ENCODE measurements around the gene MED25. TPM values are rescaled to one million over a fixed set of nuclear protein-coding genes. Genes with fewer than 3 reads are reported as not detected.

Gene MED25
- total and polyA plus RNA-seq, 9 donors: 30.3 to 89.9 (median 67.4) TPM

DNA sequence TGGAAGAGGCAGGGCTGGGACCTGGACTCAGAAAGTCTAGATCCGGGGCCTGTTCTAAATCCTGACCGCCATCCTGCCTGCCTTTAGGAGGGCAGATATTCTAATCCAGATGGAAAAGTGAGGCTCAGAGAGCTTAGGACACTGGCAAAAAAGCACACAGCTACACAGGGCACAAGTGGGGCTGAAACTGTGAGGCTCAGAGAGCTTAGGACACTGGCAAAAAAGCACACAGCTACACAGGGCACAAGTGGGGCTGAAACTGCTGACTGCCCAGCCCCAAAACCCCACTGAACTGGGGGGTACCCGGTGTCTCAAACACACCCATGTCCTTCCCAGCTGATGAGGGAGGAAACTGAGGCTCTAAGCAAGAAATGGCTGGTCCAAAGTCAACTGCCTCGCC is 57.1 kb downstream of the MED25 start:
- peak overlapping the region in 1 of 2 donors; percentile 21 for H3K27ac ChIP-seq
- DNase-seq: peak in 3 of 5 donors; percentile 23 to 44 (median 39)
- WGBS, 3 donors: 76 to 85% (median 78%) methylated on average over 4 of the region's 4 CpGs
- intact Hi-C loops (cut with DNase I): no loop called here
- H3K4me1 ChIP-seq (ENCODE audit: insufficient read depth): peaks cover 3% of the 10 kb centered on the region
- no peaks in the 10 kb centered on the region for H3K9me3 ChIP-seq
- no peaks in the 10 kb centered on the region for H3K36me3 ChIP-seq
- no peaks in the 10 kb centered on the region for H3K27me3 ChIP-seq
- TF ChIP-seq CTCF (IDR thresholded peaks at IDR 0.05) (no peak), EP300 (IDR thresholded peaks at IDR 0.05) (no peak), POLR2A (IDR thresholded peaks at IDR 0.05) (no peak)
- H3K4me3 ChIP-seq: peak overlapping the region; percentile 85

- intact Hi-C loops (cut with DNase I): no loop called here
- peak; percentile 73 to 87 (median 83) for DNase-seq
- peak overlapping the region; percentile 90 to 99 for H3K27ac ChIP-seq
- H3K4me1 ChIP-seq (ENCODE audit: insufficient read depth): no peaks in the 10 kb centered on the region
- H3K36me3 ChIP-seq: no peaks in the 10 kb centered on the region
- 1% methylated on average over 27 to 28 of the region's 28 CpGs for WGBS, 3 donors
- peak overlapping the region; percentile 85 for H3K4me3 ChIP-seq
- H3K27me3 ChIP-seq: no peaks in the 10 kb centered on the region
- H3K9me3 ChIP-seq: no peaks in the 10 kb centered on the region
- TF ChIP-seq EP300 (IDR thresholded peaks at IDR 0.05): no peak
- TF ChIP-seq POLR2A (IDR thresholded peaks at IDR 0.05): no peak
- no peak for TF ChIP-seq CTCF (IDR thresholded peaks at IDR 0.05)
These were observed 57.9 kb downstream of the MED25 start for GRCh38 chr19:49875857-49876421.

GRCh38 chr19:49876422-49877019 is 58.4 kb downstream of the MED25 start:
- H3K36me3 ChIP-seq: no peaks in the 10 kb centered on the region
- H3K4me3 ChIP-seq: peak overlapping the region; percentile 85
- 0 to 1% (median 0%) methylated on average over 43 to 46 of the region's 46 CpGs for WGBS, 3 donors
- no peaks in the 10 kb centered on the region for H3K27me3 ChIP-seq
- peak overlapping the region; percentile 90 to 99 for H3K27ac ChIP-seq
- H3K4me1 ChIP-seq (ENCODE audit: insufficient read depth): no peaks in the 10 kb centered on the region
- DNase-seq: peak; percentile 98 to 99 (median 98)
- TF ChIP-seq CTCF (IDR thresholded peaks at IDR 0.05) (no peak), EP300 (IDR thresholded peaks at IDR 0.05) (peak; percentile 18), POLR2A (IDR thresholded peaks at IDR 0.05) (peak; percentile 43)
- intact Hi-C loops (cut with DNase I): no loop called here
- no peaks in the 10 kb centered on the region for H3K9me3 ChIP-seq

DNA sequence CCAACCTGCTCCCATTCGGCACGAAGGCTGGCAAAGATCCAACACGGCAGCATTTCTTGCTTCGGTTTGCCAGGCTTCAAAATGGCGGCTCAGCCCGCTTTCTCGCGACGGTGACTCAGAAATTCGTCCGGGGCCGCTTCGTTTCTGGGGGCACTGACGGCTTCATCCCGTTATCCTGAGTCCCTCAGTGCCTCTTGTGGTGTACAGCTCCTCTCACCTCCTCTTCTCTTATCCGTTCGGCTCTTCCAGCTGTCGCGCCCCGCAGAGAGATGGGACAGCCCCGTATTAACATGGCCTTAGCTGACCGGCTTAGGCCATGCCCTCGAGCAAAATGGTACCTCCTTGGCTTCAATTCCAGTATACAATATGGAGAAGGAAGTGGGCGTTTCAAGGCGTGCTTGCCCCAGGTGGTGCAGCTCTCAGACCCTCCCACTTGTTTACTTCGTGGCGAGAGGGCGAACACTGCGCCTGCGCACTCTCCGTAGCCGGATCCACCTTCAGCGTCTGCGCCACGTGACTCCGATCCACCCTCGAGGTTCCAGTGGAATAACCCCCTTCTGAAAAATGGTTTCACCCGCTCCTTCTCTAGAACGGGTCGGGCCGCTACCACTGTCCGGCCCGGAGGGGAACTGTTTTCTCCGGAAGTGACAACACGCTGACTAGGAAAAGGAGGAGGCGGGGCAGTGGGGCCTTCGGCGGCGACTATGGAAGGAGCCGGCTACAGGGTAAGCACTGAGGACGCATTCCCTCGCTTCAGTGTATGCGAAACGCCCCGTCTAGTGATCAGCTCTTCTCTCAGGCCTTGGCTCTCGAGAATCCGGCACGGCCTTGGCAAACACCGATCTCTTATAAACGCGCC is 59.2 kb downstream of the MED25 start, which contains the start of the genes AKT1S1 and TBC1D17:
TSS of gene AKT1S1 (minus strand) at position 336 of the 859 bp plus-strand sequence. CDS start 4,060 bp downstream, outside the sequence.
TSS of gene TBC1D17 (plus strand) at position 683 of the 859 bp plus-strand sequence. CDS start at position 705, 22 bp downstream.
- intact Hi-C loops (cut with DNase I): no loop called here
- TF ChIP-seq POLR2A (IDR thresholded peaks at IDR 0.05): peak; percentile 96
- TF ChIP-seq CTCF (IDR thresholded peaks at IDR 0.05): no peak
- Histone ChIP-seq H3K9me3 (no peaks in the 10 kb centered on the region), H3K27me3 (no peaks in the 10 kb centered on the region), H3K4me3 (peak within 1 kb of the TSS; percentile 85), H3K36me3 (no peaks in the 10 kb centered on the region), H3K27ac (peak within 1 kb of the TSS; percentile 97 to 99), H3K4me1 (ENCODE audit: insufficient read depth) (no peaks in the 10 kb centered on the region)
- peak; percentile 99 to 100 (median 99) for DNase-seq
- WGBS, 3 donors: 0 to 1% (median 0%) methylated on average over 60 to 61 of the region's 61 CpGs
